CD4-positive, alpha-beta T cell (primary cell): ENCODE data around the gene CFAP45. TPM values are rescaled to one million over a fixed set of nuclear protein-coding genes. Genes with fewer than 3 reads are reported as not detected.

ENCODE experiments used
- ATAC-seq: fragments of 200-7000 bp; cut with Tn5 transposase; one replicate; pipeline ENCODE4 v1.10.0; 2022; ENCODE audit warnings: mild to moderate bottlenecking; ENCODE audit not compliant: poor library complexity
- CTCF ChIA-PET: fragments of 350-600 bp; sonication (Branson Sonifier 250); formaldehyde crosslinking; loops from one replicate; lab custom pipeline; 2021; ENCODE audit warnings: antibody characterized with exemption, inconsistent platforms; lab: Charles Lee
- POLR2A ChIA-PET: fragments of 350-600 bp; sonication (Branson Sonifier 250); formaldehyde crosslinking; loops from one replicate; lab custom pipeline; 2021; ENCODE audit warnings: antibody characterized with exemption, inconsistent platforms; lab: Charles Lee
- DNase-seq, 14 experiments: peaks; one replicate each; pipeline ENCODE4 v3.0.0-alpha.2; 2013 to 2020; ENCODE audit warnings: mixed read lengths in 2 of 14
- H3K27ac ChIP-seq, 2 donors: one replicate each; pipeline versions ENCODE4 v1.5.1 to v1.7.0; 2013; ENCODE audit warnings: low read length in 2 of 2, low read depth in 1 of 2, mild to moderate bottlenecking in 1 of 2
- H3K27me3 ChIP-seq, 2 experiments: 1 replicate in 1 of 2; 2 replicates in 1 of 2; pipeline versions ENCODE4 v1.6.1 to v1.7.0; 2013; ENCODE audit warnings: low read length in 2 of 2, control low read depth in 1 of 2, mild to moderate bottlenecking in 1 of 2, moderate library complexity in 1 of 2; ENCODE audit not compliant: insufficient read depth in 2 of 2, control insufficient read depth in 1 of 2
- H3K36me3 ChIP-seq: one replicate; pipeline ENCODE4 v1.6.1; 2013; ENCODE audit warnings: low read length, control low read depth; ENCODE audit not compliant: insufficient read depth
- H3K4me1 ChIP-seq: one replicate; pipeline ENCODE4 v1.6.1; 2013; ENCODE audit warnings: low read length, control low read depth; ENCODE audit not compliant: insufficient read depth
- H3K4me3 ChIP-seq: one replicate; pipeline ENCODE4 v1.5.1; 2013; ENCODE audit warnings: mild to moderate bottlenecking, low read length, moderate library complexity
- H3K9me3 ChIP-seq, 2 experiments: 1 replicate in 1 of 2; 2 replicates in 1 of 2; pipeline versions ENCODE4 v1.6.1 to v1.7.0; 2013; ENCODE audit warnings: low read length in 2 of 2, mild to moderate bottlenecking in 2 of 2, control low read depth in 1 of 2, moderate library complexity in 1 of 2; ENCODE audit not compliant: control insufficient read depth in 1 of 2, insufficient read depth in 1 of 2
- H3K27ac Mint-ChIP-seq: one replicate; pipeline ENCODE4 v1.8.0; 2020; ENCODE audit warnings: mixed read lengths
- H3K27me3 Mint-ChIP-seq: one replicate; pipeline ENCODE4 v1.8.0; 2021; ENCODE audit warnings: mixed read lengths
- H3K36me3 Mint-ChIP-seq: one replicate; pipeline ENCODE4 v1.8.0; 2021; ENCODE audit warnings: low read depth, mixed read lengths
- H3K4me1 Mint-ChIP-seq: one replicate; pipeline ENCODE4 v1.8.0; 2021; ENCODE audit warnings: low read depth, mixed read lengths
- H3K4me3 Mint-ChIP-seq: one replicate; pipeline ENCODE4 v1.8.0; 2020; ENCODE audit warnings: mild to moderate bottlenecking, mixed read lengths
- H3K9me3 Mint-ChIP-seq: one replicate; pipeline ENCODE4 v1.8.0; 2020; ENCODE audit warnings: mixed read lengths
- intact Hi-C, 2 experiments: fragments of 100-400 bp; cut with DNase I in 1 of 2; cut with micrococcal nuclease in 1 of 2; formaldehyde crosslinking; loops; one replicate each; pipeline versions ENCODE4 v1.15.1 to v1.9.0; 2023 to 2025; cut with DNase I, micrococcal nuclease
- total RNA-seq, 174 experiments: library from RNA in 2 of 174; stranded (reverse) in 2 of 174; gene quantifications; one replicate each; pipeline ENCODE4 v1.2.3 and lab custom pipeline; 2021 to 2026
- TF ChIP-seq, protein P1 (sequence below): fragments of 200-600 bp; IDR thresholded peaks from one replicate; pipeline ENCODE4 v1.8.0; 2022; ENCODE audit warnings: antibody characterized with exemption, mild to moderate bottlenecking

Gene CFAP45
- total RNA-seq, 2 experiments from 2014 or later, result 8.4 to 9.0 TPM

- DNase-seq (no peak), ATAC-seq (no peak)
- no peak overlapping the region for H3K27ac Mint-ChIP-seq
- H3K9me3 Mint-ChIP-seq, result no peaks in the 10 kb centered on the region
- no peaks in the 10 kb centered on the region for H3K4me1 Mint-ChIP-seq
- CTCF ChIA-PET, result no interaction called here
- Histone ChIP-seq H3K36me3 (no peaks in the 10 kb centered on the region), H3K4me1 (no peaks in the 10 kb centered on the region), H3K9me3 (no peaks in the 10 kb centered on the region), H3K4me3 (no peak overlapping the region), H3K27me3 (no peaks in the 10 kb centered on the region), H3K27ac (no peak overlapping the region)
- intact Hi-C loops, result no loop called here
- TF ChIP-seq, protein P1, sequence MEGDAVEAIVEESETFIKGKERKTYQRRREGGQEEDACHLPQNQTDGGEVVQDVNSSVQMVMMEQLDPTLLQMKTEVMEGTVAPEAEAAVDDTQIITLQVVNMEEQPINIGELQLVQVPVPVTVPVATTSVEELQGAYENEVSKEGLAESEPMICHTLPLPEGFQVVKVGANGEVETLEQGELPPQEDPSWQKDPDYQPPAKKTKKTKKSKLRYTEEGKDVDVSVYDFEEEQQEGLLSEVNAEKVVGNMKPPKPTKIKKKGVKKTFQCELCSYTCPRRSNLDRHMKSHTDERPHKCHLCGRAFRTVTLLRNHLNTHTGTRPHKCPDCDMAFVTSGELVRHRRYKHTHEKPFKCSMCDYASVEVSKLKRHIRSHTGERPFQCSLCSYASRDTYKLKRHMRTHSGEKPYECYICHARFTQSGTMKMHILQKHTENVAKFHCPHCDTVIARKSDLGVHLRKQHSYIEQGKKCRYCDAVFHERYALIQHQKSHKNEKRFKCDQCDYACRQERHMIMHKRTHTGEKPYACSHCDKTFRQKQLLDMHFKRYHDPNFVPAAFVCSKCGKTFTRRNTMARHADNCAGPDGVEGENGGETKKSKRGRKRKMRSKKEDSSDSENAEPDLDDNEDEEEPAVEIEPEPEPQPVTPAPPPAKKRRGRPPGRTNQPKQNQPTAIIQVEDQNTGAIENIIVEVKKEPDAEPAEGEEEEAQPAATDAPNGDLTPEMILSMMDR, result no peak
- H3K36me3 Mint-ChIP-seq, result no peaks in the 10 kb centered on the region
- H3K27me3 Mint-ChIP-seq, result no peaks in the 10 kb centered on the region
- POLR2A ChIA-PET, result no interaction called here
- no peak overlapping the region for H3K4me3 Mint-ChIP-seq
Measured at GRCh38 chr1:159845751-159846629, 54.0 kb downstream of the CFAP45 start.

- Mint-ChIP-seq H3K9me3 (no peaks in the 10 kb centered on the region), H3K36me3 (peaks cover 4% of the 10 kb centered on the region), H3K27me3 (no peaks in the 10 kb centered on the region), H3K4me1 (no peaks in the 10 kb centered on the region), H3K27ac (no peak overlapping the region), H3K4me3 (no peak overlapping the region)
- intact Hi-C loops, result no loop called here
- no peak for ATAC-seq
- CTCF ChIA-PET, result no interaction called here
- no peak overlapping the region for H3K27ac ChIP-seq
- no peak for DNase-seq
- TF ChIP-seq, protein P1, result no peak
- no peak overlapping the region for H3K4me3 ChIP-seq
- H3K9me3 ChIP-seq, result no peaks in the 10 kb centered on the region
- H3K36me3 ChIP-seq, result no peaks in the 10 kb centered on the region
- no peaks in the 10 kb centered on the region for H3K4me1 ChIP-seq
- POLR2A ChIA-PET, result no interaction called here
- H3K27me3 ChIP-seq, result no peaks in the 10 kb centered on the region
Measured at GRCh38 chr1:159843459-159843858, 56.5 kb downstream of the CFAP45 start.

DNA sequence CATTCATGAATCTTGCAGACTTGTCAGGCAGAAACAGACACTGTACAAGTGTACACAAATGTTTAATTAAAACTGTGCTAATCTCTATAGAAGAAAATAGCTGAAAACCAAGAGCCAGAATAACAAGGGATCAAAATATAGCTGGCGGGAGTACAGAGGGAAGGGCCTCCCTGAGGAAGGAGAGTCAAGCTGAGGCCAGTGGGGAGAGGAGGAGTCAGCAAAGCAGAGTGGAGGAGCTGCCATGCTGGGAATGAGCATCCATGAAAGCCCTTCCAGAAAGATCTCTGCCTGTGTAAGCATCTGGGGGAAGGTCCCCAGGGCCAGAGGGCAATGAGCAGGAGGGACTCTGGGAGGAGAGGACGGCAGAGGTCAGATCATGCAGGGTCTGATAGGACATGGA, 58.2 kb downstream of the CFAP45 start:
- no peaks in the 10 kb centered on the region for H3K36me3 ChIP-seq
- no peak overlapping the region for H3K27ac ChIP-seq
- no peaks in the 10 kb centered on the region for H3K4me1 ChIP-seq
- no peak for ATAC-seq
- ChIA-PET CTCF (no interaction called here), POLR2A (no interaction called here)
- Mint-ChIP-seq H3K4me3 (no peak overlapping the region), H3K4me1 (no peaks in the 10 kb centered on the region), H3K36me3 (peaks cover 9% of the 10 kb centered on the region), H3K27ac (no peak overlapping the region), H3K9me3 (no peaks in the 10 kb centered on the region), H3K27me3 (no peaks in the 10 kb centered on the region)
- intact Hi-C loops, result no loop called here
- H3K27me3 ChIP-seq, result no peaks in the 10 kb centered on the region
- no peak overlapping the region for H3K4me3 ChIP-seq
- no peak for DNase-seq
- no peaks in the 10 kb centered on the region for H3K9me3 ChIP-seq
- TF ChIP-seq, protein P1, result no peak
